ENCODE results near the gene FSTL4. TPM values are rescaled to one million over a fixed set of nuclear protein-coding genes. Genes with fewer than 3 reads are reported as not detected.

FSTL4 gene
- polyA plus RNA-seq, 3 donors, result 0.76 to 1.8 (median 0.89) TPM

DNA sequence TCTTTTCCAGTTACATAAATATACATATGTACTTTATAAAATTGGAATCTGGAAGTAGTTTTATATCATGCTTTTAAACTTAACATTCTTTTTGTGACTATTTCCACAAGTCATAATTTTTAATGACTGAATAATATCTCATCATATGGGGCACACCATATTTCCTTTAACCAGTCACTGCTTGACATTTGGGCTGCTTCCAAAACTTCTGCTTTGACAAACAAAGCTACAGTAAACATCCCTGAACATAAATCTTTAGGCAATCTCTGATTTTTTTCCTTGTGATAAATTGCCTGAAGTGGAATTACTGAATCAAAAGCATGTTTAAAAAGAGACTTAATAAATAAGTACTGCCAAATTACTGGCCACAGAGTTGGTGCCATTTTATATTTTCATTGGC is 178.0 kb downstream of the FSTL4 start:
- DNase-seq (ENCODE audit: low read depth in 3 of 3, low spot score in 2 of 3), result no peak

- DNase-seq (ENCODE audit: low read depth in 3 of 3, low spot score in 2 of 3), result no peak
Measured at GRCh38 chr5:133433641-133434040, 178.7 kb downstream of the FSTL4 start.

DNA sequence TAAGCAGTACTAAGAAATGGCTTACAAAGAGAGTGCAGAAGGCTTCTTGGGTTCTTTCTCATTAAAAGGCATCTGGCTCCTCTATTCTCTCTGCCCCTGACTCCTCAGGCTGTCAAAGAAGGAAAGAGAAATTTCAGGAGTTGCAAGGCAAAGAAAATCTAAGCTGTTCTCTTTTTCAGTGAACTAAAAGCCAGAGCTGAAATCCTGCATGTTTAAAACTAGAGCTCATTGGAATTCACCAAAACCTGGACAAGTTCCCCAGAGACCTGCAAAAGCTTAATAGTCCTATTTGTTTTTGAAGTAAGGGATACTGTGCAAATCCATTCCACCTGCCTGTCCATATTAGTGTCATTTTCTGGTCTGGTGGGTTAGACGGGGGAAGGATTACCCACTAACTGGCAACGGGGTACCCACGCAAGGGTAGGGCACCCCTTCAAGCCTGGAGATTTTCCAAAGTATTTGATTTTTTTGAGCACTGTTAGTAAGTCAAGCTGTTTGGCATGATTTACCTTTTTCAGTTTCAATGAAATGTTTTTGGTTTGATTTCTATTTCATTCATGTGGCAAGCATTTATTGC is 179.3 kb downstream of the FSTL4 start:
- DNase-seq (ENCODE audit: low read depth in 3 of 3, low spot score in 2 of 3), result no peak

DNA sequence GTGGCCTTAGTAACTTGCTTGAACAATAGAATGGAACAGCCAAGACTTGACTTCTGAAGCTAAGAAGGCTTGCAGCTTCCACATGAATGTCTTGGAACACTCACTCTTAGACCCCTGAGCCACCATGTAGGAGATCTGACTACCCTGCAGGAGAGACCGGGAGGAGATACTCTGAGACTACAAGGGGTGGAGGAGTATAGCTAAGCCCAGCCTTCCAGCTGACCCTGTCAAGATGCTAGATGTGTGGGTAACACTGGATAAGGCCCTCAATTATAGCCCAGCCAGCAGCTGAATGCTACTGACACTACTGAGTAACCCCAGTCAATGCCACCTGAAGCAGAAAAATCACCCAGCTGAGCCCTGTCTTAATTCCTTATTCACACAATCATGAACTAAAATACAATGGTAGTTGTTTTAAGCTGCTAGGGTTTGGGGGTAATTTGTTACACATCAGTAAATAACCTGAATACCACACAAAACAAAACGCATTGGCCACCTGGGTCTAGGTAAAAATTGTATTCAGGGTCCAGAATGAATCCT is 180.9 kb downstream of the FSTL4 start:
- no peak for DNase-seq (ENCODE audit: low read depth in 3 of 3, low spot score in 2 of 3)

DNA sequence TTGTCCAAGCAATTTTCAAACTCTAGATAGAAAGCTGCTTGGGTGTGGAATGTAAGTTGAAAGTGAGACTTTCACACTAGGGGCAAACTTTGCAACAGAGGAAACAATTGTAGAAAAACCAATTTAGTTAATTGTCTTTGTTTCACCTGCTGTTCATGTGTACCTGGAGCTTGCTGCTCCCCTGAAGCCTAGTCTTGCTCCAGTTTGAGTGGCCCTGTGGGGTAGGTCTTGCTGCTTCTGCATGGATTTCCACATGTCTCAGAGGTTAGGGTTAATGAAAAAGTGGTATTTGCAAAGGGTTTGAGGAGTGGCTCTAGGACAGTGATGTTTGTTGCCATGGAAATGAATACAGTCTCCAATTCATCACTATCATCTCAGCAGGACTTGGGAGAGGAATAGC is 182.2 kb downstream of the FSTL4 start:
- no peak for DNase-seq (ENCODE audit: low read depth in 3 of 3, low spot score in 2 of 3)

DNA sequence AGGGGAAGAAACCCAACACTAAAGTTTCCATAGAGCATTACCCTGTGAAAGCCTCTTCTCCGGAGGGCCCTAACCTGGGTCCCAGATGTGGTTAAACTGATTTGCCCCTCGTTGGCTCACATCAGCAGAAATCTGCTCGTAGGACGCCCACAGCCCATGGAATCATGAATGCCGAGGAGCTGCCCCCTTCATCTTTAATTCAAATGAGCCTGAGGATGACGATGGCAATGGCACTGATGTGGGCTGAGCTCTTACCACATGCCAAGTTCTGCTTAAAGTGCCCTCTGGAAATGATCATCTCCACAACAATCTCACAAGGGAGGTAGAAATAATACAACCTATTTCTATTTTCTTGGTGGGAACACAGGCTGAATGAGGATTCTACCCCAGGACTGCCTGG is 183.3 kb downstream of the FSTL4 start:
- DNase-seq (ENCODE audit: low read depth in 3 of 3, low spot score in 2 of 3), result no peak

GRCh38 chr5:133428072-133428660 is 184.2 kb downstream of the FSTL4 start:
- no peak for DNase-seq (ENCODE audit: low read depth in 3 of 3, low spot score in 2 of 3)

- DNase-seq (ENCODE audit: low read depth in 3 of 3, low spot score in 2 of 3), result no peak
Measured at GRCh38 chr5:133427121-133427777, 185.1 kb downstream of the FSTL4 start.

DNA sequence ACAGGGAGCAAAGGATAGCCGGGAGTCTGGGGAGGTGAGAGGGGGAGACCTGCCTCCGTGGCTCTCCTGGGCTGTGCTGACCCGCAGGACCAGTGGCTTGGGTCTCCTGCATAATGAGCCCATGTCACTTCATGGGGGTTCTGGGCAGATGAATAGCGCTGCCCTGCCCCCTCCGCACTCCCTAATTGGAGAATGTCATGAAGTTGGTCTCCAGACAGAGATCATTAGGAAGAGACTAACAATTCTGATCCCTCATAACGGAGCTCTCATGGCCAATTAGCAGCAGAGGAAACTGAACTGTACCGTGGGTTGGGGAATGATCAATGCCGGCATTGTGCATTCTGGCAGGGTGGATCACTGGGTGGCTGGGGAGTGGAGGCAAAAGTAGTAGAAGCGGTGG is 186.1 kb downstream of the FSTL4 start:
- no peak for DNase-seq (ENCODE audit: low read depth in 3 of 3, low spot score in 2 of 3)

DNA sequence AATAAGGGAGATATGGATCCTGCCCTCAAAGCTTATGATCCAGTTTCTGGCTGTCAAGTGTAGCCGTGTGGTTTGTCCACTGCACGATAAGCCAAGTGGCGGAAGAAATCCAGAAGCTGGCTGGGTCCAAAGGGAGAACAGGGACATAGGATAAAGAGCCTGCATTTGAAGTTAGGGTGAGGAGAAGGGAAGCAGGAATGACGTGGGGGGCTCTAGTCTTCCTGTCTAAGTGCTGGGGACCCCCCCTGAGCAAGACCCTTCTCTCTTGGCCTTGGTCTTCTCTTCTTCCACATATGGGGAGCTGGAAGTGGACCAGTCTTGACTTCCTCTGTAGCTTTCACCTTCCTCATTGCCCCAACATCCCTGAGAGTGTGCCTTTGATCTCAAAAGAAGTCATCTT is 186.6 kb downstream of the FSTL4 start:
- DNase-seq (ENCODE audit: low read depth in 3 of 3, low spot score in 2 of 3), result no peak

DNA sequence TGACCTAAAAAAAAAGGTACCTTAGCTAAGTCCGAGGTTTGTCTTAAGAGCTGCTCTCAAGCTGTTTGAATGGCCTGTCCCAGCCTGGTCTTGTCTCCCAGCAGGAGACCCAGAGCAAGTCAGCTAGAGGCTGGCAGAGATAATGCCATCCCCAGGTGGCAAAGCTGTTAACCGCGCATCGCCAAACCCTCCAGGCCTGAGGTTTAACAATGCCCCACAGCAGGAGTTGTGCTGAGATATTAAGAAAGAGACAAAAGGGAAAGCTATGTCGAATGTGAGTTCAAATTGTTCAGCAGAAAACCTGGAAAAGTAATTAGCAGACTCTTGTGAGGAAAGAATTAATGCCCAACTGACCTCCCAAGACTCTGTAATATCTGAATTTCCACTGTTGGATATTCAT is 187.1 kb downstream of the FSTL4 start:
- DNase-seq (ENCODE audit: low read depth in 3 of 3, low spot score in 2 of 3), result no peak

GRCh38 chr5:133423618-133424282 is 188.6 kb downstream of the FSTL4 start:
- DNase-seq (ENCODE audit: low read depth in 3 of 3, low spot score in 2 of 3), result no peak

DNA sequence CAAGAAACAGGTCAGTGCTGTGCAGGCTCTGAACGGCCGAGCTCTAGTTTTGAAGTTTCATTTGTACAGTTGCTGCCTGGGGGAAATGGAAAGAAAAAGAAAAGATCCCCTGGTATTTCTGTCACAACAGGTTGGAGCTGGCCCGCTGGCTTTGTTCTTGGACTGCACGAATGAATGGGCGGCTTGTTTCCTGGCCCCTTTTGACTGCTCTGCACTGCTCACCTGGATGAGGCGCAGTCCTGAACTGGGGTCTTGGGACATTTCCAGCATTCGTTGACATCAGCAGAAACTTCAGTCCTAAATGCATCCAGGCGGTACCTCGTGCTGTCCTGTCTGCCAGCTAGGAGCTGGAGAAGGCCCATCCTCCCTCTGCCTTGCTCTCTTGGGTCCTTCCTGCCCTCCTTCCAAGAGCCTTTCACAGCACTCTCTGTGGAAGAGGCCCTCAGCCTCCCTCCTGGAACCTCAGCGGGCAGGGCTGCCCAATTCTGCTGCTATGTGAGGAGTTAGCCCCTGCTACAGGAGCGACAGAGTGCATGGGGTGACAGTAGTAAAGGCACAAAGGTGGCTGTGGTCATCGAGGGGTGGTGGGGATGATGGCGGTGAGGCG is 189.2 kb downstream of the FSTL4 start:
- DNase-seq (ENCODE audit: low read depth in 3 of 3, low spot score in 2 of 3), result no peak

DNA sequence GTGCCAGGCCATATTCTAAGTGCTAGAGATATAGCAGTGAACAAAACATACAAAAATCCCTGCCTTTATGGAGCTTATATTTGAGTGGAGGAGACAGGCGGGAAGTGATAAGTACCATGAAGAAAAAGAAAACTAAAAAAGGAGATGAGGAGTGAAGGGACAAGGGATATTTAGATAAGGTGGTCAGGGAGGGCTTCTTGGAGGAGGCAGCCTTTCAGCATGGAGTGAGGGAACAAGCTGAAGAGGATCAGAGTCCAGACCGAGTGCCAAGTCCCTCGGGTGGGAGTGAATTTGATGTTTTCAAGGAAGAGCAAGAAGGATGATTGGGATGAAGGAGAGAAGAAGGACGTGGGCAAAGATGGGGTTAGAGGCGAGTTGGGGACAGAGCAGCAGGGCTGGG is 190.5 kb downstream of the FSTL4 start:
- DNase-seq (ENCODE audit: low read depth in 3 of 3, low spot score in 2 of 3), result no peak

GRCh38 chr5:133421394-133421793 is 190.9 kb downstream of the FSTL4 start:
- no peak for DNase-seq (ENCODE audit: low read depth in 3 of 3, low spot score in 2 of 3)

DNA sequence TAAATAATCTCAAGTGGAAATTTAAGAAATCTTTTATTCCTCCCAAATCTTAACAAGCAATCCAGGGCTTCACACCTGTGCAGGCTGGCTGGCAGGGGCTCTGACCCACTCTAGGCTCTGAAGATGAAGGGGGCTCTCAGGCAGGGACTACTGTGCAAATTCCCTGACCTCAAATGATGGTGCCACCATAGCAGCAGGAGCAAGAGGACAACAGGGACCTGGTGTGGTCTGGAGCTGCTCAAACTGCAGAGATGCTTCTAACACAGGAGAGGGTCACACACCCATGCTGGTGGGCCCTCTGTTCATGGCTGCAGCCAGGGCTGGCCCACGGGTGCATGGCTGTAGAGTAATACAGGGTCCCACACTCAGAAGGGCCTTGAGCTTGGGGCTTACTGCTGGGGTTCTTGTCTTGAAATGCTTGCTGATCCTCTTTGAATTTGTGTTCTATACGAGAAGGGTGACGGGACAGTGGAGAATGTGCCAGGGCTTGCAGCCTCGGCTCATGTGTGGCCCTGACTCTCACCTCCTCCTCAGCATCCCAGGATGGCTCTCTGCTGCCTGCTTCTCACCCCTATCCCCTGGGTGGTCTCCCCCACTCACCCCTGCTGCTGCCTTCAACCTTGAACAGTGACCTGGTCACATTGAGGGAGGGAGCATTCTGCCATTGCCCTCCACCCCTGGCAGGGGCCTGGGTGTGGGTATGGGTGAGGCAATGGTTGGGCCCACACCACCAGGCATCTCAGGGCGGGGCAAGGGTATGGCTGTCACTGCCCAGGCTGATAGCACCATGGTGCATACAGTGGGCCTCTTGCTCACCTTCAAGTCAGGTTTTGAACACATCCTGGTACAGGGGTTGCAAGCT is 191.7 kb downstream of the FSTL4 start:
- no peak for DNase-seq (ENCODE audit: low read depth in 3 of 3, low spot score in 2 of 3)

DNA sequence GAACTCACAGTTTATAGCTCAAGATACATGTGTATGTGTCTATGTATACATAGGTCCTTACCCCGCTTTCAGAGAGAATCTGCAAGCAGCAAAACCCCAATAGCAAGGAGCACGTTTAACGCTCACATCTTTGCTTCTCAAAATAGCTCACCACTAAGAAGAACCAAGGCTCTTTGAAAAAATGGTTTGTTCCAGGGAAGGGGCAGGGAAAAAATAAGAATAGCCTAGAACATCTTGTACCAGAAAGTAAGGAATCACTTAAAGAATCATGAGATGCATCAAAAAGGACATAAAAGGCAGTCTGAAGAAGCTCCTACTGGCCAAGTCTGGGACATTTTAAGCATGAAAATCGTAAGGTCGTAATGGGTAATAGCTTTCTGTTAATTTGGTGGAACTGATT is 196.4 kb downstream of the FSTL4 start:
- no peak for DNase-seq (ENCODE audit: low read depth in 3 of 3, low spot score in 2 of 3)

- DNase-seq (ENCODE audit: low read depth in 3 of 3, low spot score in 2 of 3), result no peak
Measured at GRCh38 chr5:133415506-133415905, 196.8 kb downstream of the FSTL4 start.

DNA sequence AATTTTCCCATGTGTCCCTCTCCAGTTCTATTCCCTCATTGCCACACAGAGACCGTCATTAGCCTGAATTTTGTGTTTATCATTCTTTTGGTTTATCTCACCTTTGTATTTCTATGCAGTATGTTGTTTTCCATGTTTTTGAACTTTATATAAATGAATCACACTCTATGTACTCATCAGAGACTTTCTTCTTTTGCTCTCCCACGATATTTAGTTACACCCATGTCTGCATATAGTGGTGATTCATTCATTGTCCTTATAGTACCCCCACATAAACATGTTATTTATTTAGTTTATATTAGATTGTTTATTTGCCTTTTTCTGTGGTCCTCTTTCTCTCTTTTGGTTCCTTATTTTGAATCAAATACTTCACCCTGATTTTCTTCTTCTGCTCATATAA is 199.7 kb downstream of the FSTL4 start:
- no peak for DNase-seq (ENCODE audit: low read depth in 3 of 3, low spot score in 2 of 3)

DNA sequence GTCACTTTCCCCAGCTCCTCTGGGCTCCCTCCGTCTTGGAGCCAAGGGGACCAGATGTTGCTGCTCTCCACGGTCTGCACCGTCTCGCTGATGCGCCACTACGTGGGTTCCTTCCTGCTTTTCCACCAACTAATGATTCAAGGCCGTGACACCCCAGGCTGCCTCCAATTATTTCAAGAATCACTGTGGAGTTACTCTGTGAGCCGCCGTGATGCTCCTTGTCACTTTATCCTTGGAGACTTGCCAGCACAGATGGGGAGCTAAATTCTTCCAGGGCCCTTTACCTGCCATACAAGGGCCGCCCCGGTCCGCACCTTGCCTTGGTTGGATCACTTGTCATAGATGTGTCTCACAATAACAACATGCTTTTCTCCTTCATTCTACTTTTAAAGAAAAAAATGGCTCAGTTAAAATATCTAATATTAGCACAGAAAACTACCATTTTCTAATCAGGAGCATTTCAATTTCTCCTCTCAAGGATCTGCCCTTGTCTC is 202.0 kb downstream of the FSTL4 start:
- DNase-seq (ENCODE audit: low read depth in 3 of 3, low spot score in 2 of 3), result no peak

All from right renal cortex interstitium (tissue), 3 donors.